GM18507 (cell line): ENCODE measurements around the gene HOXD9.

ENCODE experiments used
- DNase-seq: peaks from one replicate; pipeline ENCODE4 v3.0.0; 2011; ENCODE audit warnings: low read depth; ENCODE audit not compliant: insufficient read length; ENCODE audit errors: extremely low spot score
- FAIRE-seq: peaks from 2 replicates; lab custom pipeline; 2011; peaks lifted over from hg19 to GRCh38; lab: Jason Lieb, UNC

The HOXD9 gene

GRCh38 chr2:176107731-176108181 lies 14.8 kb upstream of the HOXD9 start:
- DNase-seq: no peak
- FAIRE-seq: no peak

DNA sequence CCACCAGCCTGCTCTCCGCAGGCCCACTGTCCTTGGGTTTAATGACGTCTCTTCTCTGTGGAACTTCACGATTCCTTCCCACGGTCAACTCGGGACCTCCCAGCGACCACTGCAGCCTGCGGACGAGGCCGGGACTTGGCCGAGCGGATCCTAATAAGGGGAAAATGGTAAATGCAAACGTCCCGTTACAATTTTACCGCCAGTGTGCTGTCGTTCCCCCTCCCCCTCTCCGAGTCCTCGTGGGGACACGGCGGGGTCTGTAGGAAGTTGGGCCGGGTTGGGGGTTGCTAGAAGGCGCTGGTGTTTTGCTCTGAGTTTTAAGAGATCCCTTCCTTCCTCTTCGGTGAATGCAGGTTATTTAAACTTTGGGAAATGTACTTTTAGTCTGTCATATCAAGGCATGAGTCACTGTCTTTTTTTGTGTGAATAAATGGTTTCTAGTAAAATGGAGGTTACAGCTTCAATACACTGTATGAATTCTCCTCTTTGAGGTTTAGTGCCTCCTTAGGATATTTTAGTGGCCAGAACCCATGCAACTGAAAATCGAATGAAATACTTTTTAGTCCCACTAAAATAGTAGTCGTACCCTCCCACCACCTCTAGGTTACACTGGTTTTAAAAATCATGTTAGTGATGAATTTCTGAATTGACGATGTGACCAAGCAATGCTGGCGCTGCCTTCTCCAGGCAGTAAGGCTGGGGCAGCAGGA lies 13.2 kb upstream of the HOXD9 start:
- no peak for FAIRE-seq
- DNase-seq: no peak

- no peak for DNase-seq
- no peak for FAIRE-seq
Measured at GRCh38 chr2:176109946-176110345, 12.6 kb upstream of the HOXD9 start.

- DNase-seq (no peak), FAIRE-seq (no peak)
Measured at GRCh38 chr2:176110415-176111308, 11.9 kb upstream of the HOXD9 start.

DNA sequence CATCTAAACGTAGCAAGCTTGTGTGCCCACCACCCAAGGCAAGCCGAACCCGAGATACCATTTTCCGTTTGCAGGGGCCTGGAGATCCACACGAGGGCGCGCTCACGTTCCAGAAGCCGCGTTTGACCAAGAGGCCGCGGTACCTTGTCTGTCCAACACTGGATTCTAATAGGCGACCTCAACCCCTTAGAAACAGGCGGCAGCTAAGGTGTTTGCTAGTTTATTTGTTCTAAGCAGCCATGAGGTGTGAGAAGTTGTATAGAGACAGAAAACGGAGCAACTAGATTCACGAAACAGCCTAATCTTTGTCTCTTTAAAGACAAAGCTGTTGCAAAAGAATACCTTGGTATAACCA lies 11.2 kb upstream of the HOXD9 start:
- no peak for DNase-seq
- peak; percentile 50 for FAIRE-seq

- no peak for FAIRE-seq
- no peak for DNase-seq
Measured at GRCh38 chr2:176111846-176112374, 10.6 kb upstream of the HOXD9 start.

GRCh38 chr2:176112375-176113302 lies 9.9 kb upstream of the HOXD9 start:
- DNase-seq (no peak), FAIRE-seq (no peak)

- DNase-seq (no peak), FAIRE-seq (no peak)
Measured at GRCh38 chr2:176114120-176114929, 8.2 kb upstream of the HOXD9 start.

GRCh38 chr2:176114930-176115625 lies 7.4 kb upstream of the HOXD9 start:
- FAIRE-seq: no peak

DNA sequence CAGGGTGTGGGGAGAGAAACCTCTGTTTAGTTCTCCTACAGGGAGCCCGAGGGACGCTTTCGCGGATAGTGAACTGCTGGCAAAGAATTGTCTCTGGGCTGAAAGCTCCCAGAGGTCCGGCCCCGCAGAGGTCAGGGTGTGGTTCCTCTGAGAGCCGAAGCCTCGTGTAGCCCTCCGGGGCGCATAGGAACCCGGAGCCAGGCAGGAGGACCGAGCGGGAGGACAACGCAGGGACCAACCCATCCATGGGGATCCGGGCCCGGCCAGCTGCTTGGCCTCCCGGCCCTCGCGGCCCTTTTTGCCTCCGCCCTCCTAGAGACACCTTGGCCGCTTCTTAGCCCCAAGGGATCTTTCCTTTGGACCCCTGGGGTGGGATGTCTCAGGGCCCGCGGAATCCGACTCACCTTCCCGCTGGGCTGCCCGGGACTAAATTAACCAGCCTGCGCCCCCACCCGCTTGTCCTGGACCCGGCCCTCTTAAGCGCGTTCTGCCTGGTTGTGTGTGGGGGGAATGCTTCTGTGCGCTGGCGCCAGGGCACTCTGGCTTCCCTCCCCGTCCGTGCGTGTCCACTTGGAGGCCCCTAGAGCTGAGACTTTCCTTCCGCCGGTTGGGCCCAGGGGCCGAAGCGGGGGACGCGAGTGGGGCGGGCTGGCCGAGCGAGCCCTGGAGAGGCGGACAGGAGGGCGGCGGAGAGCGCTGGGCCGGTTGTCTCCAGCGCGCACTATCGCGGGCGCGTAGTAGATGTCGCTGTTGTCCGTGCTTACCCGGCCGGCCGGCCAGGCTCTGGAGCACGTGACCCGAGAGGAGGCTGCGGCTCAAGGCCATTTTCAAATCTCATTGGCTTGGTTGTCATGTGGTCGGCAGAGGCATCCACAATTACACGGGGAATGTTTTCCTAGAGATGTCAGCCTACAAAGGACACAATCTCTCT lies 6.4 kb upstream of the HOXD9 start, which contains the start of gene HOXD10:
TSS of gene HOXD10 (plus strand) at position 896 of the 931 bp plus-strand sequence. CDS start 56 bp downstream, outside the sequence.
- FAIRE-seq (no peak), DNase-seq (no peak)

More at GRCh38 chr2:176114930-176115625, 7.4 kb upstream of the HOXD9 start:
- no peak for DNase-seq

GRCh38 chr2:176117162-176117822 lies 5.2 kb upstream of the HOXD9 start:
- no peak for DNase-seq
- FAIRE-seq: no peak

- DNase-seq (no peak), FAIRE-seq (no peak)
Measured at GRCh38 chr2:176117823-176118371, 4.6 kb upstream of the HOXD9 start.

DNA sequence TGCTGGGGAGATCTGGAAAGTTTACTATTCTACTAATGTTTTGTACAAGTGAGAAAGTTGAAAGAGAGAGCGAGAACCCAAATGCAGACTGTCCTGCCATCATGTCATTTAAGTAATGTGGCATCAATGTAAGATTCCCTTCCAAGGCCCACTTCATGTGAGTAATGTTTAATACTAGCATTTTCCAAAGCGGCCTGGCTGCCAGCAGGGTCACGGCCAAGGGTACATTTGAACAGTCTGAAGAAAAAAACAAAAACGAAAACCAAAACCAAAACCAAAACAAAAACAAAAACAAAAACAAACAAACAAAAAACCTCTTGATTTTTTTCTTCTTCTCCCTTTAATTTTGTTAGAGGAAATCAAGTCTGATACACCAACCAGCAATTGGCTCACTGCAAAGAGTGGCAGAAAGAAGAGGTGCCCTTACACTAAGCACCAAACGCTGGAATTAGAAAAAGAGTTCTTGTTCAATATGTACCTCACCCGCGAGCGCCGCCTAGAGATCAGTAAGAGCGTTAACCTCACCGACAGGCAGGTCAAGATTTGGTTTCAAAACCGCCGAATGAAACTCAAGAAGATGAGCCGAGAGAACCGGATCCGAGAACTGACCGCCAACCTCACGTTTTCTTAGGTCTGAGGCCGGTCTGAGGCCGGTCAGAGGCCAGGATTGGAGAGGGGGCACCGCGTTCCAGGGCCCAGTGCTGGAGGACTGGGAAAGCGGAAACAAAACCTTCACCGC lies 3.7 kb upstream of the HOXD9 start:
- DNase-seq (no peak), FAIRE-seq (peak; percentile 73)

GRCh38 chr2:176120364-176121189 lies 1.9 kb upstream of the HOXD9 start:
- DNase-seq (no peak), FAIRE-seq (no peak)
